C4-2B (cell line): Measurements from ENCODE around the gene ABCB4.

ENCODE experiments used
- H3K27ac ChIP-seq: fragments of 450-650 bp; 2 replicates; pipeline ENCODE4 v1.5.1; 2017
- CTCF ChIP-seq: fragments of 450-650 bp; conservative IDR thresholded peaks from 2 replicates; pipeline ENCODE4 v1.5.1; 2017; ENCODE audit warnings: mild to moderate bottlenecking
- ZFX ChIP-seq: fragments of 450-650 bp; IDR thresholded peaks from 2 replicates; pipeline ENCODE4 v1.6.1; 2017

Gene ABCB4

GRCh38 chr7:87447116-87447635, 28.3 kb downstream of the ABCB4 start:
- TF ChIP-seq ZFX: no peak
- no peak overlapping the region for H3K27ac ChIP-seq

DNA sequence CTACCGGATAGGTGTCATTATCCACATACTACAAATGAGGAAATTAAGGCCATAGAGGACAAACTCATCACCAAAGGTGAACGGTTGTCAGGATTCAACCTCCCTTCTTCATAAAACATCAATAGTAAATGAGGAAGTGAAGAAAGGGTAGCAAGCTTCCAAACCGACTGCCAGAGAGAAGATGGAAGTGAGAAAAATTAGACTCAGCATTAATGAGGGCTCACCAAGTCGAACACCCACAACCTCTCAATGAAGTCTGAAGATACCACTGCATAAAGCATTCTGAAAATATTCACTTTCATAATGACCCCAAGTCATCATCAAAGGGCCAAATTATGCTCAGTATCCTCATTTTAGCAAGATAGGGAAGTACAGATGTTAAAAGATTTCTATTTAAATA, 29.6 kb downstream of the ABCB4 start:
- TF ChIP-seq ZFX (no peak), CTCF (no peak)
- H3K27ac ChIP-seq: no peak overlapping the region

- TF ChIP-seq ZFX (no peak), CTCF (no peak)
- H3K27ac ChIP-seq: no peak overlapping the region
Observed at GRCh38 chr7:87435546-87435945, 39.9 kb downstream of the ABCB4 start.

DNA sequence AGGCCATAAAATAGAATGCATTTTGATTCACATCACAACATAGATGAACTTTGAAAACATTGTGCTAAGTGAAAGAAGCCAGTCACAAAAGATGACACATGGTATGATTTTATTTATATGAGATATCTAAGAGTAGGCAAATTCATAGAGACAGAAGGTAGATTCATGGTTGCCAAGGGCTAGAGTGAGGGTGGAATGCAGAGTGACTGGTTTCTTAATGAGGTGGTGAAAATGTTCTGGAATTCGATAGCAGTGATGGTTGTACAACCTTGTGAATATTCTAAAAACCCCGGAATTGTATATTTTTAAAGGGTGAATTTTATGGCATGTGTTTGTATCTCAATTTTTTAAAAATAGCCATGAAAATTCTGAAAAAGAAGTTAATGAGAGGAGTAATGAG, 42.9 kb downstream of the ABCB4 start:
- H3K27ac ChIP-seq: no peak overlapping the region
- no peak for TF ChIP-seq ZFX
- TF ChIP-seq CTCF: no peak

GRCh38 chr7:87427288-87427687, 48.2 kb downstream of the ABCB4 start:
- no peak overlapping the region for H3K27ac ChIP-seq
- TF ChIP-seq CTCF (no peak), ZFX (no peak)

DNA sequence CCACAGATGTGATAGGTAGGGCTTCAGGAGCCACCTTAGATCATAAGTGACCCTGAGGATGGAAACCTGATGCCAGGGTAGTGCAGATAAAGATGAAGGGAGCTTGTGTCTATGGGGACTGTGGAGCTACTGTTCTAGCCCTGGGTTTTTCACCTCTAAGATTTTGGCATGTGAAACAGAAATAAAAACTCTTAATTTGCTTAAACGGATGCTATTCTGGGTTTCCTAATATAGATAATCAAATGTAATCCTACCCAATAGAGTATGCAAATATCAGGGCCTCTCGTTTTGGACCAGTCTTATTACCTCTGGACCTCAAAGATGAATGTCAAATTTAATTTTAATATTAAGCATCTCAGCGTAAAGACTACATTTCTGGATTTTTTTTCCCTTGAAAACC, 49.3 kb downstream of the ABCB4 start:
- TF ChIP-seq ZFX: no peak
- TF ChIP-seq CTCF: no peak
- H3K27ac ChIP-seq: no peak overlapping the region

DNA sequence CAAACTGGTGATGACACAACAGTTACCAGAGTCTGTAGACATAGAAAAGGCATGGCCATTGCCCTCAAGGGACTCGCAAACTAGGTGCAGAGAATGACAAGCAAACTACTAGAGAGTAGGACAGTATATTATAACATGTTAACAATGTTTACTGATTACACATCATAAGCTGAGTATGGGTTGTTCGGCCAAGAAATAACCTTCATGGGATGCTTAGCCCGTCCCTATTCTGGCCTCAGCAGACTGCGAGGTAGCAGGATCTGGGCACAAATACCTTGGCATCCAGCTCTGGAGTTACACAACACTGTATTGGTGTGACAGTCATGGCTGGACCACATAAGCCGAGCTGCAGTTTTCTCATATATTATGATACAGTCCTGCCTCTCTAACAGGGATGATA, 51.4 kb downstream of the ABCB4 start:
- TF ChIP-seq CTCF (no peak), ZFX (no peak)
- no peak overlapping the region for H3K27ac ChIP-seq

DNA sequence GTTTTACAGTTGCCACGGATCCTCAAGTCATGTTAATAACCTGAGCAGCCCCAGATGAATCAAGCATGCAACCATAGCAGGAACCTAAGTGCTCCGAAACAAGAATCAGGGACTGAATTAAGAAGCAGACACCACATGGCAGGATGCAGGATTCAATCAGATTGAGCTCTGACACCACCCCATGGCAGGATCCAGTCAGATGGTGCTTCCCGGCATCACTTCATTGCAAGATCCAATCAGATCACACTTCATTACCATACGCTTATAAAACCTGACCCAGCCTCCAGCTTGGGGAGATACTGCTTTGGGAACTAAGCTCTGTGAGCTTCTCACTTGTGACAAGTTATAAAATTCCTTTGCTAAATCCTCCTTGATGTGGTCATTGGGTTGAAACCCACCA, 55.3 kb downstream of the ABCB4 start:
- no peak overlapping the region for H3K27ac ChIP-seq
- TF ChIP-seq CTCF: no peak
- no peak for TF ChIP-seq ZFX
